ENCODE data around the gene ID3.

DNA sequence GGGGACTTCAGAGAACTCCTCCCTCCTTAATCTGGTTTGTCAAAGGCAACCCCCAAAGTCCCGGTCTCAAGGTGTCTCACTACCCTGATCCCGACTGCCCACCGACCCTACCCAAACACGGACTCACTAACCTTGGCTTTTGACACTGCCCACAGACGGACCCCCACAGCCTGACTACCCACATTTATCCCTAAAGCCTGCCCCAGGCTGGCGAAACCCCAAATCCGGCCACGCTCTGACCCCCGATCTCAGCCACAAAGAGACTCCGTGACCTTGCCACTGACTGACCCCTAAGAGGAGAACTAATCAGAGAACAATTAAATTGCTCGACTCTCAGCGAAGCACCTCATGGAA lies 5.2 kb downstream of the ID3 start:
- TF ChIP-seq, protein P1, sequence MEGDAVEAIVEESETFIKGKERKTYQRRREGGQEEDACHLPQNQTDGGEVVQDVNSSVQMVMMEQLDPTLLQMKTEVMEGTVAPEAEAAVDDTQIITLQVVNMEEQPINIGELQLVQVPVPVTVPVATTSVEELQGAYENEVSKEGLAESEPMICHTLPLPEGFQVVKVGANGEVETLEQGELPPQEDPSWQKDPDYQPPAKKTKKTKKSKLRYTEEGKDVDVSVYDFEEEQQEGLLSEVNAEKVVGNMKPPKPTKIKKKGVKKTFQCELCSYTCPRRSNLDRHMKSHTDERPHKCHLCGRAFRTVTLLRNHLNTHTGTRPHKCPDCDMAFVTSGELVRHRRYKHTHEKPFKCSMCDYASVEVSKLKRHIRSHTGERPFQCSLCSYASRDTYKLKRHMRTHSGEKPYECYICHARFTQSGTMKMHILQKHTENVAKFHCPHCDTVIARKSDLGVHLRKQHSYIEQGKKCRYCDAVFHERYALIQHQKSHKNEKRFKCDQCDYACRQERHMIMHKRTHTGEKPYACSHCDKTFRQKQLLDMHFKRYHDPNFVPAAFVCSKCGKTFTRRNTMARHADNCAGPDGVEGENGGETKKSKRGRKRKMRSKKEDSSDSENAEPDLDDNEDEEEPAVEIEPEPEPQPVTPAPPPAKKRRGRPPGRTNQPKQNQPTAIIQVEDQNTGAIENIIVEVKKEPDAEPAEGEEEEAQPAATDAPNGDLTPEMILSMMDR (IDR thresholded peaks at IDR 0.05): no peak
- no peak for TF ChIP-seq EZH2 (IDR thresholded peaks at IDR 0.05)

All from neural progenitor cell (in vitro differentiated cells).